H9 (cell line): ENCODE data around the gene VPS41. TPM values are rescaled to one million over a fixed set of nuclear protein-coding genes. Genes with fewer than 3 reads are reported as not detected.

Experiments
- DNase-seq: peaks from one replicate; pipeline ENCODE4 v3.0.0-alpha.2; 2017
- H2AFZ ChIP-seq: one replicate; pipeline ENCODE4 v1.6.1; 2013; ENCODE audit warnings: mild to moderate bottlenecking, low read length, control low read depth, moderate library complexity
- H2AK5ac ChIP-seq: 2 replicates; pipeline ENCODE4 v1.6.1; 2013; ENCODE audit warnings: low read length, control low read depth, mixed read lengths; ENCODE audit not compliant: insufficient read length
- H2BK120ac ChIP-seq: one replicate; pipeline ENCODE4 v1.6.1; 2013; ENCODE audit warnings: low read depth, mild to moderate bottlenecking, low read length, control low read depth, inconsistent platforms; ENCODE audit not compliant: poor library complexity, severe bottlenecking
- H2BK12ac ChIP-seq: 2 replicates; pipeline ENCODE4 v1.6.1; 2013; ENCODE audit warnings: low read length, control low read depth, mixed read lengths, low read depth; ENCODE audit not compliant: insufficient read length
- H2BK15ac ChIP-seq: 2 replicates; pipeline ENCODE4 v1.6.1; 2013; ENCODE audit warnings: low read depth, low read length, control low read depth
- H2BK20ac ChIP-seq: one replicate; pipeline ENCODE4 v1.6.1; 2013; ENCODE audit warnings: low read depth, mild to moderate bottlenecking, low read length, control low read depth, inconsistent platforms; ENCODE audit not compliant: poor library complexity, severe bottlenecking
- H2BK5ac ChIP-seq: 2 replicates; pipeline ENCODE4 v1.6.1; 2013; ENCODE audit warnings: low read length, control low read depth, mixed read lengths; ENCODE audit not compliant: insufficient read length
- H3K14ac ChIP-seq: 2 replicates; pipeline ENCODE4 v1.6.1; 2013; ENCODE audit warnings: low read length, control low read depth; ENCODE audit not compliant: insufficient read depth
- H3K18ac ChIP-seq: 2 replicates; pipeline ENCODE4 v1.6.1; 2013; ENCODE audit warnings: low read depth, mild to moderate bottlenecking, mixed read lengths, low read length, control low read depth; ENCODE audit not compliant: insufficient read length
- H3K23ac ChIP-seq: 2 replicates; pipeline ENCODE4 v1.6.1; 2013; ENCODE audit warnings: low read length, control low read depth, mixed read lengths, low read depth; ENCODE audit not compliant: insufficient read length
- H3K23me2 ChIP-seq: 2 replicates; pipeline ENCODE4 v1.6.1; 2013; ENCODE audit warnings: low read depth, mild to moderate bottlenecking, mixed read lengths, low read length, control low read depth; ENCODE audit not compliant: insufficient read length, poor library complexity, severe bottlenecking
- H3K27ac ChIP-seq: 2 replicates; pipeline ENCODE4 v1.5.1; 2013; ENCODE audit warnings: low read length, control low read depth, mixed read lengths, low read depth; ENCODE audit not compliant: insufficient read length
- H3K27me3 ChIP-seq: 2 replicates; pipeline ENCODE4 v1.6.1; 2013; ENCODE audit warnings: low read length, control low read depth, inconsistent platforms; ENCODE audit not compliant: insufficient read depth
- H3K4ac ChIP-seq: 2 replicates; pipeline ENCODE4 v1.6.1; 2013; ENCODE audit warnings: low read depth, mild to moderate bottlenecking, control low read depth, inconsistent platforms, low read length, moderate library complexity
- H3K4me1 ChIP-seq: 2 replicates; pipeline ENCODE4 v1.6.1; 2013; ENCODE audit warnings: low read length, control low read depth, inconsistent platforms; ENCODE audit not compliant: insufficient read depth
- H3K4me2 ChIP-seq: 2 replicates; pipeline ENCODE4 v1.6.1; 2013; ENCODE audit warnings: low read length, control low read depth, mixed read lengths; ENCODE audit not compliant: insufficient read length, insufficient read depth
- H3K56ac ChIP-seq: 2 replicates; pipeline ENCODE4 v1.6.1; 2013; ENCODE audit warnings: low read depth, mild to moderate bottlenecking, mixed read lengths, low read length, control low read depth; ENCODE audit not compliant: insufficient read length
- H3K79me1 ChIP-seq: 2 replicates; pipeline ENCODE4 v1.6.1; 2013; ENCODE audit warnings: low read depth, mild to moderate bottlenecking, moderate library complexity, low read length, control low read depth, inconsistent platforms; ENCODE audit not compliant: insufficient read depth, poor library complexity, severe bottlenecking
- H3K79me2 ChIP-seq: 2 replicates; pipeline ENCODE4 v1.6.1; 2013; ENCODE audit warnings: low read length, control low read depth, inconsistent platforms; ENCODE audit not compliant: insufficient read depth
- H3K9ac ChIP-seq: 2 replicates; pipeline ENCODE4 v1.6.1; 2013; ENCODE audit warnings: low read length, control low read depth, mixed read lengths; ENCODE audit not compliant: insufficient read length; ENCODE audit errors: extremely low read depth
- H3K9me3 ChIP-seq: one replicate; pipeline ENCODE4 v1.6.1; 2013; ENCODE audit warnings: low read depth, low read length, inconsistent platforms; ENCODE audit not compliant: control insufficient read depth
- H3T11ph ChIP-seq: one replicate; pipeline ENCODE4 v1.6.1; 2013; ENCODE audit warnings: mild to moderate bottlenecking, low read length, control low read depth, inconsistent platforms
- H4K20me1 ChIP-seq: one replicate; pipeline ENCODE4 v1.6.1; 2013; ENCODE audit not compliant: control insufficient read depth, insufficient read length, insufficient read depth
- H4K5ac ChIP-seq: 2 replicates; pipeline ENCODE4 v1.6.1; 2013; ENCODE audit warnings: low read depth, mild to moderate bottlenecking, mixed read lengths, low read length, control low read depth; ENCODE audit not compliant: insufficient read length
- H4K8ac ChIP-seq: replicated peaks from 2 replicates; pipeline ENCODE4 v1.6.1; 2013; ENCODE audit warnings: low read length, control low read depth, mixed read lengths, low read depth; ENCODE audit not compliant: insufficient read length
- H4K91ac ChIP-seq: 2 replicates; pipeline ENCODE4 v1.6.1; 2013; ENCODE audit warnings: low read depth, mild to moderate bottlenecking, moderate library complexity, mixed read lengths, low read length, control low read depth; ENCODE audit not compliant: insufficient read length
- H3K27ac Mint-ChIP-seq, 3 experiments: 2 replicates in 2 of 3; 3 replicates in 1 of 3; pipeline ENCODE4 v1.8.0; 2020 to 2021; ENCODE audit warnings: mixed read lengths in 3 of 3, mild to moderate bottlenecking in 1 of 3, moderate library complexity in 1 of 3
- H3K27me3 Mint-ChIP-seq: 2 replicates; pipeline ENCODE4 v1.8.0; 2021; ENCODE audit warnings: low read depth, mild to moderate bottlenecking, moderate library complexity, mixed read lengths
- H3K36me3 Mint-ChIP-seq, 3 experiments: 2 replicates in 2 of 3; 3 replicates in 1 of 3; pipeline ENCODE4 v1.8.0; 2020 to 2021; ENCODE audit warnings: low read depth in 3 of 3, mixed read lengths in 3 of 3; ENCODE audit not compliant: insufficient read depth in 1 of 3
- H3K4me1 Mint-ChIP-seq, 2 experiments: 2 replicates each; pipeline ENCODE4 v1.8.0; 2020; ENCODE audit warnings: mixed read lengths in 2 of 2
- H3K4me3 Mint-ChIP-seq, 2 experiments: 2 replicates in 1 of 2; 3 replicates in 1 of 2; pipeline ENCODE4 v1.8.0; 2020 to 2021; ENCODE audit warnings: mild to moderate bottlenecking in 2 of 2, mixed read lengths in 2 of 2, moderate library complexity in 1 of 2
- H3K9me3 Mint-ChIP-seq, 2 experiments: 2 replicates in 1 of 2; 3 replicates in 1 of 2; pipeline ENCODE4 v1.8.0; 2020; ENCODE audit warnings: mild to moderate bottlenecking in 2 of 2, mixed read lengths in 2 of 2, moderate library complexity in 1 of 2
- WGBS: extraction: QIAGEN DNeasy Blood & Tissue Kit; methylation state at CpG from one replicate; pipeline ENCODE4 v1.1.7; 2013; ENCODE audit warnings: missing lambda C conversion rate, low lambda C conversion rate, mixed read lengths; ENCODE audit not compliant: insufficient read length; ENCODE audit errors: extremely low coverage; 5-methylcytosine and 5-hydroxymethylcytosine counted together
- total RNA-seq: library from RNA; stranded (reverse); gene quantifications from 2 replicates; pipeline ENCODE4 v1.2.1, GENCODE V29; 2021
- TF ChIP-seq, protein P1 (sequence below): fragments of 200-600 bp; sonication (generic); conservative IDR thresholded peaks from 3 replicates; pipeline ENCODE4 v1.8.0; 2021; ENCODE audit warnings: antibody characterized with exemption, mild to moderate bottlenecking

VPS41 gene
- total RNA-seq, 1 experiment from 2014 or later, result 49.3 TPM

GRCh38 chr7:38740041-38740440 lies 168.9 kb downstream of the VPS41 start:
- Histone ChIP-seq H4K20me1 (no peaks in the 10 kb centered on the region), H3K18ac (no peak overlapping the region), H3K23ac (no peak overlapping the region), H2BK20ac (no peak overlapping the region), H4K91ac (no peak overlapping the region), H4K8ac (no peak overlapping the region), H2BK5ac (no peak overlapping the region), H3T11ph (no peak overlapping the region), H3K23me2 (no peaks in the 10 kb centered on the region), H3K79me2 (no peaks in the 10 kb centered on the region), H4K5ac (no peak overlapping the region), H3K14ac (no peak overlapping the region), H3K4ac (no peak overlapping the region), H3K4me2 (no peak overlapping the region), H3K56ac (no peak overlapping the region), H2BK15ac (no peak overlapping the region), H2BK120ac (no peak overlapping the region), H3K9me3 (no peaks in the 10 kb centered on the region), H3K4me1 (no peaks in the 10 kb centered on the region), H3K27ac (no peak overlapping the region), H2BK12ac (no peak overlapping the region), H3K27me3 (no peaks in the 10 kb centered on the region), H2AFZ (no peak overlapping the region), H2AK5ac (no peak overlapping the region), H3K9ac (no peak overlapping the region), H3K79me1 (no peaks in the 10 kb centered on the region)
- no peak overlapping the region for H3K27ac Mint-ChIP-seq
- no CpG with 5 or more reads among the region's 4 CpGs for WGBS
- no peaks in the 10 kb centered on the region for H3K9me3 Mint-ChIP-seq
- no peaks in the 10 kb centered on the region for H3K27me3 Mint-ChIP-seq
- TF ChIP-seq, protein P1, sequence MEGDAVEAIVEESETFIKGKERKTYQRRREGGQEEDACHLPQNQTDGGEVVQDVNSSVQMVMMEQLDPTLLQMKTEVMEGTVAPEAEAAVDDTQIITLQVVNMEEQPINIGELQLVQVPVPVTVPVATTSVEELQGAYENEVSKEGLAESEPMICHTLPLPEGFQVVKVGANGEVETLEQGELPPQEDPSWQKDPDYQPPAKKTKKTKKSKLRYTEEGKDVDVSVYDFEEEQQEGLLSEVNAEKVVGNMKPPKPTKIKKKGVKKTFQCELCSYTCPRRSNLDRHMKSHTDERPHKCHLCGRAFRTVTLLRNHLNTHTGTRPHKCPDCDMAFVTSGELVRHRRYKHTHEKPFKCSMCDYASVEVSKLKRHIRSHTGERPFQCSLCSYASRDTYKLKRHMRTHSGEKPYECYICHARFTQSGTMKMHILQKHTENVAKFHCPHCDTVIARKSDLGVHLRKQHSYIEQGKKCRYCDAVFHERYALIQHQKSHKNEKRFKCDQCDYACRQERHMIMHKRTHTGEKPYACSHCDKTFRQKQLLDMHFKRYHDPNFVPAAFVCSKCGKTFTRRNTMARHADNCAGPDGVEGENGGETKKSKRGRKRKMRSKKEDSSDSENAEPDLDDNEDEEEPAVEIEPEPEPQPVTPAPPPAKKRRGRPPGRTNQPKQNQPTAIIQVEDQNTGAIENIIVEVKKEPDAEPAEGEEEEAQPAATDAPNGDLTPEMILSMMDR, result no peak
- DNase-seq, result no peak
- no peak overlapping the region for H3K4me3 Mint-ChIP-seq
- H3K4me1 Mint-ChIP-seq, result no peaks in the 10 kb centered on the region
- peaks cover 0 to 25% (median 18%) of the 10 kb centered on the region in 3 experiments; a peak in 5 of 7 replicates for H3K36me3 Mint-ChIP-seq
